Stimulated activated CD8-positive, alpha-beta memory T cell treated with anti-CD3 and anti-CD28 coated beads, Interleukin-4, amount 100 ng/mL, for 48 hours (primary cell): ENCODE measurements around the gene DNASE1L3.

Source experiments
- DNase-seq: peaks from one replicate; pipeline ENCODE4 v3.0.0-alpha.2; 2020

The DNASE1L3 gene

GRCh38 chr3:58176827-58177489, 33.8 kb downstream of the DNASE1L3 start:
- no peak for DNase-seq

- DNase-seq: no peak
Observed at GRCh38 chr3:58176185-58176530, 34.6 kb downstream of the DNASE1L3 start.

GRCh38 chr3:58175437-58176184, 35.2 kb downstream of the DNASE1L3 start:
- no peak for DNase-seq

- DNase-seq: no peak
Observed at GRCh38 chr3:58175187-58175436, 35.7 kb downstream of the DNASE1L3 start.

GRCh38 chr3:58173669-58174398, 36.9 kb downstream of the DNASE1L3 start:
- peak; percentile 61 for DNase-seq

- DNase-seq: no peak
Observed at GRCh38 chr3:58173029-58173668, 37.6 kb downstream of the DNASE1L3 start.

- no peak for DNase-seq
Observed at GRCh38 chr3:58171126-58171525, 39.6 kb downstream of the DNASE1L3 start.

- no peak for DNase-seq
Observed at GRCh38 chr3:58170376-58170775, 40.4 kb downstream of the DNASE1L3 start.

GRCh38 chr3:58169371-58169770, 41.4 kb downstream of the DNASE1L3 start:
- no peak for DNase-seq

- DNase-seq: no peak
Observed at GRCh38 chr3:58168498-58168897, 42.3 kb downstream of the DNASE1L3 start.

- peak; percentile 86 for DNase-seq
Observed at GRCh38 chr3:58167431-58168351, 43.1 kb downstream of the DNASE1L3 start.

GRCh38 chr3:58164906-58165821, 45.6 kb downstream of the DNASE1L3 start:
- DNase-seq: no peak

GRCh38 chr3:58164199-58164879, 46.4 kb downstream of the DNASE1L3 start:
- DNase-seq: no peak

- no peak for DNase-seq
Observed at GRCh38 chr3:58163234-58163633, 47.5 kb downstream of the DNASE1L3 start.

- DNase-seq: no peak
Observed at GRCh38 chr3:58161435-58162398, 49.1 kb downstream of the DNASE1L3 start.

GRCh38 chr3:58160399-58160798, 50.4 kb downstream of the DNASE1L3 start:
- DNase-seq: no peak

GRCh38 chr3:58158442-58159153, 52.2 kb downstream of the DNASE1L3 start:
- DNase-seq: no peak

- DNase-seq: no peak
Observed at GRCh38 chr3:58157700-58158099, 53.1 kb downstream of the DNASE1L3 start.

GRCh38 chr3:58155838-58156237, 54.9 kb downstream of the DNASE1L3 start:
- no peak for DNase-seq
